Measurements from ENCODE around the gene HBA1.
"Not testable (repeated sequence)": the region's sequence is repeated elsewhere in the genome, so short reads cannot be mapped to it uniquely, and the experiment has no call there.

Gene HBA1

GRCh38 chr16:173928-174769, 2.3 kb upstream of the HBA1 start:
- in situ Hi-C loops (cut with MboI; ENCODE audit: low sequenced_read_pairs): not testable (repeated sequence)

GRCh38 chr16:175011-175949, 1.2 kb upstream of the HBA1 start:
- in situ Hi-C loops (cut with MboI; ENCODE audit: low sequenced_read_pairs): no loop called here

- in situ Hi-C loops (cut with MboI; ENCODE audit: low sequenced_read_pairs): not testable (repeated sequence)
These were observed 474 bp upstream of the HBA1 start for GRCh38 chr16:176006-176405.

GRCh38 chr16:177394-177822, 928 bp downstream of the HBA1 start:
- in situ Hi-C loops (cut with MboI; ENCODE audit: low sequenced_read_pairs): no loop called here

- in situ Hi-C loops (cut with MboI; ENCODE audit: low sequenced_read_pairs): no loop called here
These were observed 1.6 kb downstream of the HBA1 start for GRCh38 chr16:177981-178667.

- in situ Hi-C loops (cut with MboI; ENCODE audit: low sequenced_read_pairs): no loop called here
These were observed 2.2 kb downstream of the HBA1 start for GRCh38 chr16:178668-179015.

GRCh38 chr16:179211-180092, 3.0 kb downstream of the HBA1 start:
- in situ Hi-C loops (cut with MboI; ENCODE audit: low sequenced_read_pairs): no loop called here

- in situ Hi-C loops (cut with MboI; ENCODE audit: low sequenced_read_pairs): no loop called here
These were observed 3.7 kb downstream of the HBA1 start, which contains the start of gene HBQ1 for GRCh38 chr16:180101-180675. HBQ1 (plus strand) TSS chr16:180459; CDS start chr16:180487, 28 bp downstream.

GRCh38 chr16:180681-181564, 4.4 kb downstream of the HBA1 start:
- in situ Hi-C loops (cut with MboI; ENCODE audit: low sequenced_read_pairs): no loop called here

- in situ Hi-C loops (cut with MboI; ENCODE audit: low sequenced_read_pairs): no loop called here
These were observed 5.1 kb downstream of the HBA1 start for GRCh38 chr16:181565-182021.

GRCh38 chr16:183005-183404, 6.5 kb downstream of the HBA1 start:
- in situ Hi-C loops (cut with MboI; ENCODE audit: low sequenced_read_pairs): no loop called here

- in situ Hi-C loops (cut with MboI; ENCODE audit: low sequenced_read_pairs): no loop called here
These were observed 8.7 kb downstream of the HBA1 start for GRCh38 chr16:185213-185612.

- in situ Hi-C loops (cut with MboI; ENCODE audit: low sequenced_read_pairs): no loop called here
These were observed 9.2 kb downstream of the HBA1 start for GRCh38 chr16:185691-186090.

- in situ Hi-C loops (cut with MboI; ENCODE audit: low sequenced_read_pairs): no loop called here
These were observed 10.8 kb downstream of the HBA1 start for GRCh38 chr16:187330-187729.

GRCh38 chr16:188674-189073, 12.2 kb downstream of the HBA1 start:
- in situ Hi-C loops (cut with MboI; ENCODE audit: low sequenced_read_pairs): no loop called here

- in situ Hi-C loops (cut with MboI; ENCODE audit: low sequenced_read_pairs): no loop called here
These were observed 13.2 kb downstream of the HBA1 start for GRCh38 chr16:189604-190186.

GRCh38 chr16:191831-192230, 15.4 kb downstream of the HBA1 start:
- in situ Hi-C loops (cut with MboI; ENCODE audit: low sequenced_read_pairs): no loop called here

GRCh38 chr16:192686-193085, 16.2 kb downstream of the HBA1 start:
- in situ Hi-C loops (cut with MboI; ENCODE audit: low sequenced_read_pairs): no loop called here
